Breast epithelium (tissue), 4 donors: ENCODE results near the gene CD8A. TPM values are rescaled to one million over a fixed set of nuclear protein-coding genes. Genes with fewer than 3 reads are reported as not detected.

Source experiments
- DNase-seq, 2 donors: peaks; one replicate each; pipeline ENCODE4 v3.0.0-alpha.2; 2019; ENCODE audit warnings: low spot score in 2 of 2
- H3K27ac ChIP-seq, 2 donors: fragments of 200-600 bp; sonication (generic) in 1 of 2; one replicate each; pipeline ENCODE4 v1.5.1; 2016 to 2019; ENCODE audit warnings: mild to moderate bottlenecking in 1 of 2
- H3K27me3 ChIP-seq, 2 donors: fragments of 200-600 bp; sonication (generic) in 1 of 2; one replicate each; pipeline versions ENCODE4 v1.5.1 to v1.6.0; 2017 to 2019; ENCODE audit warnings: control low read depth in 1 of 2, mild to moderate bottlenecking in 1 of 2
- H3K36me3 ChIP-seq: fragments of 200-600 bp; one replicate; pipeline ENCODE4 v1.5.1; 2019
- H3K4me1 ChIP-seq, 2 donors: fragments of 200-600 bp; sonication (generic); one replicate each; pipeline ENCODE4 v1.5.1; 2016 to 2019; ENCODE audit warnings: control low read depth in 1 of 2
- H3K4me3 ChIP-seq, 3 donors: fragments of 200-600 bp; sonication (generic); 1 replicate in 2 of 3; 2 replicates in 1 of 3; pipeline ENCODE4 v1.5.1; 2016 to 2019; ENCODE audit warnings: mild to moderate bottlenecking in 3 of 3, moderate library complexity in 2 of 3
- H3K9me3 ChIP-seq, 2 donors: fragments of 200-600 bp; sonication (generic) in 1 of 2; one replicate each; pipeline ENCODE4 v1.5.1; 2016 to 2019; ENCODE audit warnings: control low read depth in 1 of 2
- POLR2A ChIP-seq: fragments of 450-650 bp; IDR thresholded peaks from one replicate; pipeline ENCODE4 v1.6.1; 2016; ENCODE audit warnings: antibody characterized with exemption, mild to moderate bottlenecking, moderate library complexity
- POLR2AphosphoS5 ChIP-seq, 3 donors: sonication (generic); formaldehyde crosslinking; IDR thresholded peaks; one replicate each; pipeline ENCODE4 v1.6.1; 2017; ENCODE audit warnings: antibody characterized with exemption in 3 of 3
- intact Hi-C: fragments of 100-400 bp; cut with DNase I; formaldehyde crosslinking; loops from one replicate; pipeline ENCODE4 v1.15.1; 2023; ENCODE audit warnings: low total_unique reads
- total RNA-seq, 3 donors: library from RNA; depleted of rRNA; stranded (reverse); fragments of >200 nt; gene quantifications; one replicate each; pipeline ENCODE4 v1.1.0, GENCODE V29; 2016
- TF ChIP-seq, protein P1 (sequence below), 3 donors: fragments of 450-650 bp; IDR thresholded peaks; one replicate each; pipeline ENCODE4 v1.5.1; 2016 to 2017; ENCODE audit warnings: antibody characterized with exemption in 3 of 3, mild to moderate bottlenecking in 3 of 3, moderate library complexity in 3 of 3

The CD8A gene
- total RNA-seq, 3 donors from 2014 or later = 0.96 to 3.2 (median 2.0) TPM

DNA sequence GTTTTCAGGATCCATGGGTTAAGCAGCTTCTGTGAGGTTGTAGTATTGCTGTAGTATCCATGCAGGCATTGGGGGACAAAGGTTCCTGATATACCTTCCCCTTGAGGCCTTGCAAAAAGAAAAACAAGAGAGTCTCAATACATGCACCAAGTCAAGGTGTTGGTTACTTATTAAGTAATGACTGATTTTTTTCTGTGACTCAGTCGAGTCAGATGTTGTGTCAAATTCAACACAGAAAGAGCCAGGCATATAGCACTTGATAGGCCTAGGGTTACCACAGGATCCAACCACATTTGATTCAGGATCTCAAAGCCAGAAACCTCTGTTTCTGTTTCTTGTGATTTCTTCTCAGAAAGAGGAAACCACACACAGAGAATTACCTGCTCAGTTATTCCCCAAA, 24.9 kb upstream of the CD8A start:
- Histone ChIP-seq H3K27ac (no peak overlapping the region), H3K9me3 (no peaks in the 10 kb centered on the region), H3K27me3 (no peaks in the 10 kb centered on the region), H3K36me3 (no peaks in the 10 kb centered on the region), H3K4me1 (no peaks in the 10 kb centered on the region), H3K4me3 (no peak overlapping the region)
- TF ChIP-seq, protein P1, sequence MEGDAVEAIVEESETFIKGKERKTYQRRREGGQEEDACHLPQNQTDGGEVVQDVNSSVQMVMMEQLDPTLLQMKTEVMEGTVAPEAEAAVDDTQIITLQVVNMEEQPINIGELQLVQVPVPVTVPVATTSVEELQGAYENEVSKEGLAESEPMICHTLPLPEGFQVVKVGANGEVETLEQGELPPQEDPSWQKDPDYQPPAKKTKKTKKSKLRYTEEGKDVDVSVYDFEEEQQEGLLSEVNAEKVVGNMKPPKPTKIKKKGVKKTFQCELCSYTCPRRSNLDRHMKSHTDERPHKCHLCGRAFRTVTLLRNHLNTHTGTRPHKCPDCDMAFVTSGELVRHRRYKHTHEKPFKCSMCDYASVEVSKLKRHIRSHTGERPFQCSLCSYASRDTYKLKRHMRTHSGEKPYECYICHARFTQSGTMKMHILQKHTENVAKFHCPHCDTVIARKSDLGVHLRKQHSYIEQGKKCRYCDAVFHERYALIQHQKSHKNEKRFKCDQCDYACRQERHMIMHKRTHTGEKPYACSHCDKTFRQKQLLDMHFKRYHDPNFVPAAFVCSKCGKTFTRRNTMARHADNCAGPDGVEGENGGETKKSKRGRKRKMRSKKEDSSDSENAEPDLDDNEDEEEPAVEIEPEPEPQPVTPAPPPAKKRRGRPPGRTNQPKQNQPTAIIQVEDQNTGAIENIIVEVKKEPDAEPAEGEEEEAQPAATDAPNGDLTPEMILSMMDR (IDR thresholded peaks at IDR 0.05) = no peak
- no peak for TF ChIP-seq POLR2AphosphoS5 (IDR thresholded peaks at IDR 0.05)
- no peak for TF ChIP-seq POLR2A
- intact Hi-C loops = no loop called here
- no peak for DNase-seq

GRCh38 chr2:86809481-86810121, 18.9 kb upstream of the CD8A start:
- Histone ChIP-seq H3K36me3 (no peaks in the 10 kb centered on the region), H3K4me3 (no peak overlapping the region), H3K27me3 (peaks cover 0 to 9% of the 10 kb centered on the region in 2 donors), H3K27ac (no peak overlapping the region), H3K4me1 (peaks cover 0 to 5% of the 10 kb centered on the region in 2 donors), H3K9me3 (no peaks in the 10 kb centered on the region)
- TF ChIP-seq, protein P1 (IDR thresholded peaks at IDR 0.05) = no peak
- TF ChIP-seq POLR2A = no peak
- no peak for TF ChIP-seq POLR2AphosphoS5 (IDR thresholded peaks at IDR 0.05)
- intact Hi-C loops = no loop called here
- no peak for DNase-seq

- Histone ChIP-seq H3K9me3 (no peaks in the 10 kb centered on the region), H3K36me3 (no peaks in the 10 kb centered on the region), H3K27ac (peak overlapping the region; percentile 33 to 57), H3K27me3 (peaks cover 0 to 9% of the 10 kb centered on the region in 2 donors), H3K4me1 (peaks cover 0 to 5% of the 10 kb centered on the region in 2 donors), H3K4me3 (peak overlapping the region; percentile 34 to 73 (median 56))
- intact Hi-C loops = no loop called here
- peak; percentile 83 to 91 for DNase-seq
- TF ChIP-seq, protein P1 (IDR thresholded peaks at IDR 0.05) = peak; percentile 89 to 95 (median 94)
- TF ChIP-seq POLR2A = no peak
- peak in 1 of 3 donors; percentile 39 for TF ChIP-seq POLR2AphosphoS5 (IDR thresholded peaks at IDR 0.05)
These were observed 17.8 kb upstream of the CD8A start for GRCh38 chr2:86808315-86809161.

DNA sequence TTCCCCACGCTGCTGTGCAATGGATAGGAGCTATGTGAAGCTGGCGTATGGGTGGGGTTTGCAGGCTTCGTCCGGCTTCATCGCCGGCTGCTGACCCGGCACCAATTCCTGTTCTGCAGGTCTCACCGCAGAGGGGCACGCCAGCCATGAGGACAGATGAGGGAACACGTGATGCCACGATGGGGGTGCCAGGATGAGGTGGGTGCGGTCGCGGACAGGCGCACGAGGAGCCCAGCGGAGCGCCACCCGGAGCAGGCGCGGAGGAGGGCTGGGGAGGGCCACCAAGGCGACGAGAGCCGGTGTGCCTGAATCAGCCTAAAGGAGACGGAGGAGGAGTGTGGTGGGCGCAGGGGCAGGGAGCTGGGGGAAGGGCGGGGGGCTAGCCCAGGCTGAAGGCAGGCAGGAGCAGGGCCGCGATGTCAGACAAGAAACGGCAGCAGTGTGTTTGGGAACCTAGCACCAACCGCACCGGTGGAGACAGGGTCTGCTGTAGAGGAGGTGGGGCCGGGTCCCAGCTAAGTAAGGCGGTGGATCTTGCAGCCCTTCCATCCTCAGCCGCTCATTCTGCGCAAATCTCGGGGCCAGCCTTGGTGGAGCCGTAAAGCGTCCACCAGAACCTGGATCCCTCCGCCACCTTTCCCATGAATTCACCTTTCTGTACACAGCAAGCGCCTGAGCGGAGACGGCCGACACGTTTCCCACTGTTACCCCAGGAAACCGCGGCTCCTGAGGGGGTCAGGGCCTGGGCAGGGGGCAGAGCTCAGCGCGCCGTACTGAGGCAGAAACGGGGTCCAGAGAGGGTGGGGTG, 17.0 kb upstream of the CD8A start:
- H3K9me3 ChIP-seq = no peaks in the 10 kb centered on the region
- H3K4me3 ChIP-seq = peak overlapping the region; percentile 34 to 73 (median 56)
- TF ChIP-seq, protein P1 (IDR thresholded peaks at IDR 0.05) = no peak
- TF ChIP-seq POLR2AphosphoS5 (IDR thresholded peaks at IDR 0.05) (no peak), POLR2A (no peak)
- peak overlapping the region; percentile 29 to 57 for H3K27ac ChIP-seq
- H3K4me1 ChIP-seq = peaks cover 0 to 5% of the 10 kb centered on the region in 2 donors
- DNase-seq = no peak
- intact Hi-C loops = no loop called here
- peaks cover 0 to 9% of the 10 kb centered on the region in 2 donors for H3K27me3 ChIP-seq
- no peaks in the 10 kb centered on the region for H3K36me3 ChIP-seq
